ENCODE data around the gene TLE7.

TLE7 gene

GRCh38 chr16:71389330-71389729 lies 52.5 kb downstream of the TLE7 start (continued):
- no peak for TF ChIP-seq ZBTB17 (tag by site-specific recombination; IDR thresholded peaks at IDR 0.05)
- no peak for TF ChIP-seq ZNF280C (tag by site-specific recombination; IDR thresholded peaks at IDR 0.05)
- no peak for TF ChIP-seq ZNF548 (tag by site-specific recombination; IDR thresholded peaks at IDR 0.05)

GRCh38 chr16:71387045-71387871 lies 54.6 kb downstream of the TLE7 start:
- no peaks in the 10 kb centered on the region for H3K9me3 ChIP-seq (ENCODE audit: control insufficient read depth, insufficient read depth, low read depth, low read length)
- no peak overlapping the region for H3K4me3 ChIP-seq (ENCODE audit: low read depth, low read length)
- H3K4me1 ChIP-seq (ENCODE audit: control insufficient read depth, insufficient read depth, low read length): no peaks in the 10 kb centered on the region
- H3K36me3 ChIP-seq (ENCODE audit: control insufficient read depth in 2 of 2, insufficient read depth in 1 of 2, low read length in 2 of 2): no peaks in the 10 kb centered on the region
- no peak overlapping the region for H3K27ac ChIP-seq (ENCODE audit: extremely low read depth, low read depth, low read length)
- ChIA-PET POLR2A (interaction anchor here (0.7 kb wide), 1 partner anchor 7 kb away, joined by 8 read pairs; no protein-coding TSS in a partner anchor), CTCF (interaction anchor here (1.8 kb wide), 1 partner anchor 25 kb away, joined by 6 read pairs; no protein-coding TSS in a partner anchor)
- TF ChIP-seq ZNF416 (tag by site-specific recombination; IDR thresholded peaks at IDR 0.05) (no peak), ZNF658 (tag by site-specific recombination; IDR thresholded peaks at IDR 0.05) (no peak), WT1 (tag by site-specific recombination; IDR thresholded peaks at IDR 0.05) (no peak), AEBP2 (tag by site-specific recombination; IDR thresholded peaks at IDR 0.05; ENCODE audit: borderline replicate concordance) (no peak), ZNF23 (tag by site-specific recombination; IDR thresholded peaks at IDR 0.05; ENCODE audit: borderline replicate concordance) (no peak), ZNF518A (tag by site-specific recombination; conservative IDR thresholded peaks at IDR 0.05; ENCODE audit: low read depth) (no peak), KLF8 (tag by site-specific recombination; IDR thresholded peaks at IDR 0.05) (no peak), ZNF354C (tag by site-specific recombination; IDR thresholded peaks at IDR 0.05; ENCODE audit: borderline replicate concordance, low read depth) (no peak), ZNF639 (tag by site-specific recombination; IDR thresholded peaks at IDR 0.05) (no peak), ZBTB1 (tag by site-specific recombination; IDR thresholded peaks at IDR 0.05) (no peak), ZNF785 (tag by site-specific recombination; IDR thresholded peaks at IDR 0.05) (no peak), SETDB1 (IDR thresholded peaks at IDR 0.05; ENCODE audit: insufficient read length, low read length) (no peak), ZNF600 (tag by site-specific recombination; IDR thresholded peaks at IDR 0.05) (no peak)
- TF ChIP-seq, protein P1, sequence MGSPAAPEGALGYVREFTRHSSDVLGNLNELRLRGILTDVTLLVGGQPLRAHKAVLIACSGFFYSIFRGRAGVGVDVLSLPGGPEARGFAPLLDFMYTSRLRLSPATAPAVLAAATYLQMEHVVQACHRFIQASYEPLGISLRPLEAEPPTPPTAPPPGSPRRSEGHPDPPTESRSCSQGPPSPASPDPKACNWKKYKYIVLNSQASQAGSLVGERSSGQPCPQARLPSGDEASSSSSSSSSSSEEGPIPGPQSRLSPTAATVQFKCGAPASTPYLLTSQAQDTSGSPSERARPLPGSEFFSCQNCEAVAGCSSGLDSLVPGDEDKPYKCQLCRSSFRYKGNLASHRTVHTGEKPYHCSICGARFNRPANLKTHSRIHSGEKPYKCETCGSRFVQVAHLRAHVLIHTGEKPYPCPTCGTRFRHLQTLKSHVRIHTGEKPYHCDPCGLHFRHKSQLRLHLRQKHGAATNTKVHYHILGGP (tag by site-specific recombination; IDR thresholded peaks at IDR 0.05): no peak

Data from HEK293 (cell line).